HAP-1 (cell line): ENCODE results near the gene CAPRIN1.
"Not testable (repeated sequence)": the region's sequence is repeated elsewhere in the genome, so short reads cannot be mapped to it uniquely, and the experiment has no call there.

Source experiments
- DNase-seq, 2 experiments: peaks; one replicate each; pipeline ENCODE4 v3.0.0-alpha.2; 2016 to 2020; ENCODE audit warnings: low spot score in 2 of 2
- H3K27me3 ChIP-seq: fragments of 250-450 bp; sonication (Bioruptor Pico); 2 replicates; pipeline ENCODE4 v1.5.1; 2020; ENCODE audit warnings: low read depth, mild to moderate bottlenecking, moderate library complexity
- H3K36me3 ChIP-seq: fragments of 250-450 bp; sonication (Bioruptor Pico); replicated peaks from 2 replicates; pipeline ENCODE4 v1.5.1; 2020; ENCODE audit warnings: mild to moderate bottlenecking
- H3K4me1 ChIP-seq: fragments of 250-450 bp; sonication (Bioruptor Pico); 2 replicates; pipeline ENCODE4 v1.5.1; 2020; ENCODE audit warnings: mild to moderate bottlenecking
- H3K4me3 ChIP-seq: fragments of 250-450 bp; sonication (Bioruptor Pico); 2 replicates; pipeline ENCODE4 v1.5.1; 2020; ENCODE audit warnings: mild to moderate bottlenecking, moderate library complexity
- H3K9me3 ChIP-seq: fragments of 250-450 bp; sonication (Bioruptor Pico); 2 replicates; pipeline ENCODE4 v1.5.1; 2020; ENCODE audit warnings: mild to moderate bottlenecking, moderate library complexity
- in situ Hi-C: fragments of 300-500 bp; cut with MboI; formaldehyde crosslinking; loops from 3 replicates; pipeline ENCODE4 v1.14.3; 2020; ENCODE audit warnings: low sequenced_read_pairs, inconsistent platforms, mixed read lengths

The CAPRIN1 gene

GRCh38 chr11:34033399-34033798, 18.1 kb upstream of the CAPRIN1 start:
- H3K4me3 ChIP-seq = no peak overlapping the region
- no peaks in the 10 kb centered on the region for H3K27me3 ChIP-seq
- DNase-seq = no peak
- H3K4me1 ChIP-seq = no peaks in the 10 kb centered on the region; the same call in 1 of the 2 replicates
- in situ Hi-C loops = no loop called here
- H3K9me3 ChIP-seq = no peaks in the 10 kb centered on the region
- H3K36me3 ChIP-seq = no peaks in the 10 kb centered on the region

GRCh38 chr11:34034053-34034452, 17.5 kb upstream of the CAPRIN1 start:
- Histone ChIP-seq H3K27me3 (no peaks in the 10 kb centered on the region), H3K4me3 (no peak overlapping the region), H3K36me3 (no peaks in the 10 kb centered on the region), H3K4me1 (no peaks in the 10 kb centered on the region; the same call in 1 of the 2 replicates), H3K9me3 (no peaks in the 10 kb centered on the region)
- in situ Hi-C loops = no loop called here
- DNase-seq = no peak

DNA sequence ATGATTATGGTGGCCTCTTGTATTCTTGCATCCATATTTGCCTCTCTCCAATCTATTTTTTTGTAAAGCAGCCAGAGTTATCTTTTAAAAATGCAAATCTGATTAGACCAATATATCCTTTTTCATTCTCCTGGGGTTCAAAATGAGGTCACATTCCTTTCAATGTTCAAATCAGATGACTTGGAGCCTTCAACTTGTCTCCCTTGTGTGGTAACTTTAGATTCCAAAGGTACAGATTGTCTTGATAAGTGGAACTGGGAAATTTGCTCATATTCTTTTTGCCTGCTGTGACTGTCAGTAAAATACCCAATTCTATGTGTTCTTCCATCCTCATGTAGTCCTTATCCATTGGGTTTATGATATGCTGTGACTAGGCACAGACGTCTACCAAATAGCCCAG, 15.1 kb upstream of the CAPRIN1 start:
- in situ Hi-C loops = no loop called here
- Histone ChIP-seq H3K36me3 (no peaks in the 10 kb centered on the region), H3K4me3 (no peak overlapping the region), H3K9me3 (no peaks in the 10 kb centered on the region), H3K27me3 (no peaks in the 10 kb centered on the region), H3K4me1 (no peaks in the 10 kb centered on the region; the same call in 1 of the 2 replicates)
- DNase-seq = no peak

DNA sequence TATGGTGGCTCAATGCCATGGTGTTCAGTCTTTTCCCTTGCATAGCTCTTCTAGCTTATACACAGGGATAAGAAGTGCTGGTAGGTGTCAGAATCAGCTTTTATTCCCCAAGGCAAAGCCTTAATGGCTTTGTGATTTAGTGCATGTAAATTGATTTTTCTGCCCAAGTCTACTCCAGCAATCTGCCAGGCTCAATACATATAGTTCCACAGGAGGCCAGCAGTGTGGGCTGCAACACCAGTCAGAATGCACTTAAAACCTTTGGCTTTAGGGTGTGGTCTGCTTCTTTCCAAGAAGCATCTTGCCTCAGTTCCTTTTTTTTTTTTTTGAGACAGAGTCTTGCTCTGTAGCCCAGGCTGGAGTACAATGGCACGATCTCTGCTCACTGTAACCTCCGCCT, 14.5 kb upstream of the CAPRIN1 start:
- Histone ChIP-seq H3K9me3 (no peaks in the 10 kb centered on the region), H3K4me3 (no peak overlapping the region), H3K36me3 (no peaks in the 10 kb centered on the region), H3K4me1 (no peaks in the 10 kb centered on the region; the same call in 1 of the 2 replicates), H3K27me3 (no peaks in the 10 kb centered on the region)
- in situ Hi-C loops = no loop called here
- no peak for DNase-seq

- in situ Hi-C loops = no loop called here
- peaks cover 10% of the 10 kb centered on the region for H3K4me1 ChIP-seq
- no peak for DNase-seq
Observed at GRCh38 chr11:34040571-34040970, 11.0 kb upstream of the CAPRIN1 start.

GRCh38 chr11:34044664-34045485, 6.7 kb upstream of the CAPRIN1 start:
- Histone ChIP-seq H3K4me3 (no peak overlapping the region), H3K9me3 (no peaks in the 10 kb centered on the region), H3K36me3 (no peaks in the 10 kb centered on the region), H3K27me3 (no peaks in the 10 kb centered on the region), H3K4me1 (peaks cover 10% of the 10 kb centered on the region)
- peak; percentile 37 to 65 for DNase-seq
- in situ Hi-C loops = no loop called here

More at GRCh38 chr11:34040571-34040970, 11.0 kb upstream of the CAPRIN1 start:
- Histone ChIP-seq H3K36me3 (no peaks in the 10 kb centered on the region), H3K9me3 (no peaks in the 10 kb centered on the region), H3K4me3 (no peak overlapping the region), H3K27me3 (no peaks in the 10 kb centered on the region)

DNA sequence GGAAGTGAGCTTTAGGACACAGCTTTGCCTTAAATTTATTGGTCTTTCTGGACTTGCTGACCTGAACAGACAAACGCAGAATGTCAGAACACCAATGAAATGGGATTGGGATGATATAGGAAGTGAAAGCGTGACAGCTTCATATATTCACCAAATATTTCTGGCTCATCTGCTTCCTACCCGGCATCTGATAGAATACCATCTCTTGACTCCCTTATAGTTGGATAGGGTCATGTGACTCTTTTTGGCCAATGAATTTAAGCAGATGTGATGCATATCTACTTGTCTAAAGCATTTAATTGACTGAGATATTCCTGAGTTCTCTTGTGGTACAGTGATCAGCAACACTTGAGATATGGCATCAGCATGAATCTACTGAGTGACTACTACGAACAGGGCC, 2.5 kb upstream of the CAPRIN1 start:
- in situ Hi-C loops = no loop called here
- DNase-seq = no peak
- H3K4me3 ChIP-seq = no peak overlapping the region
- no peaks in the 10 kb centered on the region for H3K9me3 ChIP-seq
- H3K4me1 ChIP-seq = peaks cover 17% of the 10 kb centered on the region
- H3K36me3 ChIP-seq = peaks cover 15% of the 10 kb centered on the region
- H3K27me3 ChIP-seq = no peaks in the 10 kb centered on the region

DNA sequence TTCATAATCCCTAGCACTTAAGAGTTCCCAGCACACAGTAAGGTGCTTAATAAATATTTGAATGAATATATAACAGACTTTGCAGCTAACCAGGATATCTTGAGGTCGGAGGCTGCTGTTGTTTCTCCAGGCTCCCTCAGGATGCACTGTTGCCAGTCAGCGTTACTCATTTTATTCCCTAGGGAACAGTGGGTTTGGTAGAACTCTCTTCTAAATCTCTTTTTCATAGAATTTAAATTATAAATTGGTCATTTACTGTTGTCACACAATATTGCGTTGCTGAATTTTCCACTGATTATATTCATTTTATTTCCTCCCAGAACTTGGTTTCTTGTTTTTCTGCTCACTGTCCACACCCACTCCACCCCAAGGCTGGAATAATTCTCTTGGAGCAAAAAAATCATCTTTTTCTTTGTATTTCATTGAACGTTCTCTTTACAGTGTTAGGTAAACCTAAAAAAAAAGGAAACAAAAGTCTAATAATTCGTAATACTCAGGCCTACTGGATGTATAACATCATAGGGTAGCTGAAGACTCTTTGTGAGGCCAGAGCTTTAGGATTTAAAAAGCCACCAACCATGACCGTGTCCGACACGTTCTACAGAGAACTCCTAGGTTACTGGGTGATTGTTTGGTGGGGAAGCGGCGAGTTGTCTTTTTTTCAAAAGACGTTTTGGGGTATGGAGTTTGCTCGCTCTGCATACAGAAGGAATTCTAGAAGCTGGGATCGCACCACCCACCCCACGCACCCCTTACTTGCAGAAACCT, 766 bp upstream of the CAPRIN1 start:
- peaks cover 33% of the 10 kb centered on the region for H3K36me3 ChIP-seq
- no peaks in the 10 kb centered on the region for H3K9me3 ChIP-seq
- peak overlapping the region; percentile 92 for H3K4me3 ChIP-seq
- peaks cover 18% of the 10 kb centered on the region for H3K4me1 ChIP-seq
- in situ Hi-C loops = no loop called here
- DNase-seq = no peak
- no peaks in the 10 kb centered on the region for H3K27me3 ChIP-seq

- in situ Hi-C loops = no loop called here
- Histone ChIP-seq H3K4me3 (peak overlapping the region; percentile 92), H3K27me3 (no peaks in the 10 kb centered on the region), H3K36me3 (peaks cover 46% of the 10 kb centered on the region), H3K4me1 (peaks cover 32% of the 10 kb centered on the region), H3K9me3 (no peaks in the 10 kb centered on the region)
- DNase-seq = peak; percentile 77 to 93
Observed at GRCh38 chr11:34052036-34052607, 591 bp downstream of the CAPRIN1 start.

DNA sequence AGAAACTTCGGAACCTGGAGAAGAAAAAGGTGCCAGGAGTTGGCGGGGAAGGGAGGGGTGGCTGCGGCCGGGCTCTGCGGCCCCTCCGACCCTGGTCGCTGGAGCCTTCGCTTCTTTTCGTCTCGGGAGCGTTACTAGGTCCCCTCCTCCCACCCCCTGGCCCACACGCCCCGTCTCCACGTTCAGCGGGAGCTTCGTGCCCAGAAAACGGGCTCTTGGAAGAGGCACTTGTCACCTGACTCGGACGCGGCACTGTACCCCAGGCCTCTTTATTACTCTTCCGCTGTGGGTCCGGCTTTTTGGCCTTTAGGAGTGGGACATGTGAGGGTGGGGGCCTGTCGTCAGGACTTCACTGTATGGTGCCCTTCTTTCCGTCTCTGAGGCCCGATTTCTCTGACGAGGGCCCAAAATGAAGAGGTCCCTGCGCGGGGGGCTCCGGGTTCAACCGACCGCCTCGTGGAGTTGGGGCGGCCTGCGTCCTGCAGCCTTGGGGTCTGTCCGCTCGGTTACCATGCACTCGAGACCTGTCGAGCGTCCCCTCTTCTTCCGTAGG, 1.2 kb downstream of the CAPRIN1 start:
- DNase-seq = peak in 1 of 2 experiments; percentile 28
- in situ Hi-C loops = no loop called here
- H3K9me3 ChIP-seq = no peaks in the 10 kb centered on the region
- peak overlapping the region; percentile 92 for H3K4me3 ChIP-seq
- peaks cover 49% of the 10 kb centered on the region for H3K36me3 ChIP-seq
- peaks cover 34% of the 10 kb centered on the region for H3K4me1 ChIP-seq
- H3K27me3 ChIP-seq = no peaks in the 10 kb centered on the region

- in situ Hi-C loops = no loop called here
- peaks cover 54% of the 10 kb centered on the region for H3K36me3 ChIP-seq
Observed at GRCh38 chr11:34053161-34053686, 1.7 kb downstream of the CAPRIN1 start.

DNA sequence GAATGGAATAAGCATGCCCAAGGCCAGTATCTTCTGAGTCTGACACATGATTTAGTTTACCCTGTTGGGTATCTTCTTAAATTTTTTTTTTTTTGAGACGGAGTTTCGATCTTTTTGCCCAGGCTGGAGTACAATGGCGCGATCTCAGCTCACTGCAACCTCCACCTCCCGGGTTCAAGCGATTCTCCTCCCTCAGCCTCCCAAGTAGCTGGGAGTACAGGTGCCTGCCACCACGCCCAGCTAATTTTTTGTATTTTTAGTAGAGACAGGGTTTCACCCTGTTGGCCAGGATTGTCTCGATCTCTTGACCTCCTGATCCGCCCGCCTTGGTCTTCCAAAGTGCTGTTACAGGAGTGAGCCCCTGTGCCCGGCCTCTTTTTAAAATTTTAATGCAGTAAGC, 2.8 kb downstream of the CAPRIN1 start:
- in situ Hi-C loops, H3K9me3 ChIP-seq, H3K27me3 ChIP-seq, DNase-seq: not testable (repeated sequence)
- peaks cover 39% of the 10 kb centered on the region for H3K4me1 ChIP-seq
- H3K36me3 ChIP-seq = peaks cover 63% of the 10 kb centered on the region
- H3K4me3 ChIP-seq = peak overlapping the region; percentile 92

More at GRCh38 chr11:34053161-34053686, 1.7 kb downstream of the CAPRIN1 start:
- peak; percentile 70 to 85 for DNase-seq
- Histone ChIP-seq H3K27me3 (no peaks in the 10 kb centered on the region), H3K4me3 (peak overlapping the region; percentile 92), H3K4me1 (peaks cover 34% of the 10 kb centered on the region), H3K9me3 (no peaks in the 10 kb centered on the region)

DNA sequence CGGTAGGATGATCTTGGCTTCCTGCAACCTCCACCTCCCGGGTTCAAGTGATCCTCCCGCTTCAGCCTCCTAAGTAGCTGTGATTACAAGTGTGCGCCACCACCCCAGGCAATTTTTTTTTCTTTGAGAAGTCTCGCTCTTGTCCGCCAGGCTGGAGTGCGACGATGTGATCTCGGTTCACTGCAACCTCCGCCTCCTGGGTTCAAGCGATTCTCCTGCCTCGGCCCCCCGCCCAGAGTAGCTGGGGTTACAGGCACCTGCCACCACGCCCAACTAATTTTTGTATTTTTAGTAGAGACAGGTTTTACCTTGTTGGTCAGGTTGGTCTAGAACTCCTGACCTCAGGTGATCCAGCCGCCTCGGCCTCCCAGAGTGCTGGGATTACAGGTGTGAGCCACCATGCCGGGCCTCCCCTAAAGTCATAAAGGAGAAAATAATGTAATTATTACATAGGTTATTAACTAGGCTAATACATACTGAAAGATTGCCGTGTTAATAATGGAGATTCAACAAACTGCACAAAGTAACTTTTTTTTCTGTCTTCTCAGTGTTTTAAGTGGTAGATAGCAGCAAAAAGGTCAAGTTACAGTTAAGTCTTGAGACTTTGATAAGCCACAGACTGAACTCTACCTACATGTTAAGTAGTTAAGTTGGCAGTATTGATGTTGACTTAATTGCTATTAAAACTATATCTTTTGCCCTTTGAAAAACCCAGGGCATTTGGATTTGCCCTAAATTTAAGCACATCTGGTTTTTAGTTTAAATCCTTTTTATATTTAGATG, 3.9 kb downstream of the CAPRIN1 start:
- Histone ChIP-seq H3K9me3 (no peaks in the 10 kb centered on the region), H3K36me3 (peaks cover 68% of the 10 kb centered on the region), H3K4me3 (peak overlapping the region; percentile 4; the same call in 1 of the 2 replicates), H3K4me1 (peaks cover 38% of the 10 kb centered on the region), H3K27me3 (no peaks in the 10 kb centered on the region)
- DNase-seq = no peak
- in situ Hi-C loops = no loop called here
